Vagina (tissue), 2 donors: ENCODE measurements around the gene FDPS.

Experiments
- CTCF ChIP-seq, 3 experiments: fragments of 450-650 bp in 2 of 3; fragments of 200-600 bp in 1 of 3; sonication (generic) in 1 of 3; IDR thresholded peaks; one replicate each; pipeline ENCODE4 v1.5.1; 2017 to 2019; ENCODE audit warnings: antibody characterized with exemption in 3 of 3, mild to moderate bottlenecking in 2 of 3, moderate library complexity in 2 of 3
- POLR2A ChIP-seq, 2 donors: fragments of 450-650 bp; IDR thresholded peaks; one replicate each; pipeline ENCODE4 v1.6.1; 2017; ENCODE audit warnings: antibody characterized with exemption in 2 of 2, mild to moderate bottlenecking in 2 of 2, moderate library complexity in 2 of 2
- POLR2AphosphoS5 ChIP-seq, 2 donors: sonication (generic); formaldehyde crosslinking; IDR thresholded peaks; one replicate each; pipeline ENCODE4 v1.9.0; 2017; ENCODE audit warnings: antibody characterized with exemption in 2 of 2, mild to moderate bottlenecking in 2 of 2, low read depth in 1 of 2; ENCODE audit not compliant: insufficient read depth in 1 of 2

- no peak for TF ChIP-seq CTCF (IDR thresholded peaks at IDR 0.05)
- TF ChIP-seq POLR2A (IDR thresholded peaks at IDR 0.05), result no peak
- TF ChIP-seq POLR2AphosphoS5 (IDR thresholded peaks at IDR 0.05; ENCODE audit: insufficient read depth in 1 of 2, low read depth in 1 of 2), result no peak
Measured at GRCh38 chr1:155301342-155301841, 7.3 kb upstream of the FDPS start, which contains the start of gene PKLR.
